Glutamatergic neuron (in vitro differentiated cells): ENCODE results near the gene EPHB2. TPM values are rescaled to one million over a fixed set of nuclear protein-coding genes. Genes with fewer than 3 reads are reported as not detected.
A peak's percentile ranks its signal among the peaks of the same experiment; 100 is the strongest.

Source experiments
- DNase-seq: peaks from one replicate; pipeline ENCODE4 v3.0.0; 2022
- H3K27ac Mint-ChIP-seq: one replicate; pipeline ENCODE4 v1.8.0; 2020; ENCODE audit warnings: mild to moderate bottlenecking, mixed read lengths, inconsistent platforms; ENCODE audit not compliant: unreplicated experiment
- H3K27me3 Mint-ChIP-seq: one replicate; pipeline ENCODE4 v1.8.0; 2020; ENCODE audit warnings: mild to moderate bottlenecking, moderate library complexity, mixed read lengths, inconsistent platforms; ENCODE audit not compliant: unreplicated experiment
- H3K36me3 Mint-ChIP-seq: one replicate; pipeline ENCODE4 v1.8.0; 2020; ENCODE audit warnings: mild to moderate bottlenecking, mixed read lengths, inconsistent platforms; ENCODE audit not compliant: unreplicated experiment
- H3K4me1 Mint-ChIP-seq: one replicate; pipeline ENCODE4 v1.8.0; 2020; ENCODE audit warnings: mild to moderate bottlenecking, low read depth, mixed read lengths, inconsistent platforms; ENCODE audit not compliant: unreplicated experiment
- H3K4me3 Mint-ChIP-seq: one replicate; pipeline ENCODE4 v1.8.0; 2020; ENCODE audit warnings: mild to moderate bottlenecking, mixed read lengths, inconsistent platforms; ENCODE audit not compliant: unreplicated experiment
- H3K9me3 Mint-ChIP-seq: one replicate; pipeline ENCODE4 v1.8.0; 2020; ENCODE audit warnings: mild to moderate bottlenecking, moderate library complexity, mixed read lengths, inconsistent platforms; ENCODE audit not compliant: unreplicated experiment
- CTCF ChIP-seq: fragments of 200-600 bp; sonication (generic); IDR thresholded peaks from one replicate; pipeline ENCODE4 v1.5.0; 2021; ENCODE audit not compliant: partially characterized antibody, unreplicated experiment
- total RNA-seq: library from RNA; stranded (reverse); fragmentation: NEBNext Ultra II Directional; extraction: Animal tissue kit (Norgen Biotek cat#: 25700); gene quantifications from one replicate; pipeline ENCODE4 v1.2.1, GENCODE V29; 2021; ENCODE audit not compliant: unreplicated experiment

Gene EPHB2
- total RNA-seq, 1 donor from 2014 or later = 93.0 TPM

- DNase-seq = no peak
- peaks cover 14% of the 10 kb centered on the region for H3K4me1 Mint-ChIP-seq
- H3K4me3 Mint-ChIP-seq = no peak overlapping the region
- peaks cover 6% of the 10 kb centered on the region for H3K27me3 Mint-ChIP-seq
- no peak overlapping the region for H3K27ac Mint-ChIP-seq
- peaks cover 4% of the 10 kb centered on the region for H3K9me3 Mint-ChIP-seq
- TF ChIP-seq CTCF = no peak
- H3K36me3 Mint-ChIP-seq = no peaks in the 10 kb centered on the region
These were observed 210.9 kb downstream of the EPHB2 start for GRCh38 chr1:22921452-22922126.

DNA sequence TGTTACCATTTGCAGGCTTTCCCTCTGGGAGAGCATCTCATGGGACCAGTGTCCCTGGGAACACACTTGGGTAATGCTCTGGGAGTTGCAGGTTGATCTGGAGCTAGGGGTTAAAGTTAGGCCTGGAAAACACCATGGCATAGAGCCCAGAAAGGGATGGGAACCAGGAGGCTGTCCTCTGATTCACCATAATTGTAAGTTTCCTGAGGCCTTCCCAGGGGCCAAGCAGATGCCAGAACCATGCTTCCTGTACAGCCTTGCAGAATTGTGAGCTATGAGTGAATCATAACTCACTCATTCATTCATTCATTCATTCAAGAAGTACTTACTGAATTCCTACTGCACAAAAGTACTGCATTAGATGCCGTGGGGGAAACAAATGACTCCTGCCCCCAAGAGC, 212.0 kb downstream of the EPHB2 start:
- DNase-seq = no peak
- Mint-ChIP-seq H3K4me1 (peaks cover 10% of the 10 kb centered on the region), H3K4me3 (no peak overlapping the region), H3K27ac (no peak overlapping the region), H3K27me3 (peaks cover 6% of the 10 kb centered on the region), H3K9me3 (peaks cover 2% of the 10 kb centered on the region), H3K36me3 (no peaks in the 10 kb centered on the region)
- no peak for TF ChIP-seq CTCF

DNA sequence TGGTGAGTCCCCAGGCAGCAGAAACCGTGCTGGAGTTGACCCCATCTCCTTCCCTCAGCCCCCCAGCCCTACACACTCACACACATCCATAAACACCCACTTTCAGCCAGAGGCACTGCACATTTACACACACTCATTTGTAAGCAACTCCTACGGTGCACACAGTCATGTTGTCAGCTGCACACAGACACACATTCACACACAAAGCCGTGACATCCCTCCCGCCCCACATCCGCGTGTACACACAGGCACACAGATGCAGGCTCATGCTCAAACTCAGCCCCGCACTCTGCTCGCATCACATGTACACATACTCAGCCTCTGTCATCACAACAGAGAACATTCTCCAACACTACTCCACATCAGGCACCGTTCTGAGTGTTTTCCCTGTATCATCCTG, 214.5 kb downstream of the EPHB2 start:
- H3K4me3 Mint-ChIP-seq = no peak overlapping the region
- peaks cover 6% of the 10 kb centered on the region for H3K27me3 Mint-ChIP-seq
- no peaks in the 10 kb centered on the region for H3K36me3 Mint-ChIP-seq
- H3K4me1 Mint-ChIP-seq = peaks cover 2% of the 10 kb centered on the region
- no peak for DNase-seq
- peaks cover 5% of the 10 kb centered on the region for H3K9me3 Mint-ChIP-seq
- no peak for TF ChIP-seq CTCF
- H3K27ac Mint-ChIP-seq = no peak overlapping the region

- peak; percentile 89 for DNase-seq
- TF ChIP-seq CTCF = peak; percentile 89
- no peak overlapping the region for H3K27ac Mint-ChIP-seq
These were observed 219.7 kb downstream of the EPHB2 start for GRCh38 chr1:22930240-22930912.

DNA sequence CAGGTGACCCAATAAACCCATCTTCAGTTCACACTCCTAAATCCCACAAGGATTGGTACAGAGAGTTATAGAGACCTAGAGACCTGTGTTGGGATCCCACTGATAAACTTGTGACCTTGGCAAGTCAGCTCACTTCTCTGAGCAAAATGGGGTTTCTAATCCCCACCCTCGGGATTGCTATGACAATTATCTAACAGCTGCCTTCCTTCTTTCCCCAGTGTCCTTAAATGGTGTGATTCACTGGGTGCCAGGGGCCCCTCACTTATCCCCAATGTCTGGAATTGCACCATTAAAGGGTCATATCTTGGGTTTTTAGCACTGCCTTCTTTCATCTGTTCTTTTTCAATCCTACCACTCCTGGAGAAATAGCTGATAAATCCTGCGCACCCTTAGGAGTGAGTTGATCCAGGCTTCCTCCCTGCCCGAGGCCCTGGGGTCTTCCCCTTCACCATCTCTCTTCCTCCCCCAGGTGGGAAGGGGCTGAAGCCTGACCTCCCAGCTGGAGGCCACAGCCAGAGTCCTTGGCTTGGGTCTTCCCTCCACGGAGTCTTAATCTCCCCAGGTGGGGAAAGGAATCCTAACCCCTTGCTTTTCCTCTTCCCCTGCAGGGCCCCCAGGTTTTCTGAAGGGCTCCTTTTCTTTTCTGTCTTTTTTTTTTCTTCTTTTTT, 222.3 kb downstream of the EPHB2 start:
- Mint-ChIP-seq H3K9me3 (peaks cover 6% of the 10 kb centered on the region), H3K36me3 (peaks cover 8% of the 10 kb centered on the region), H3K27ac (no peak overlapping the region), H3K4me3 (no peak overlapping the region), H3K27me3 (peaks cover 4% of the 10 kb centered on the region), H3K4me1 (no peaks in the 10 kb centered on the region)
- no peak for TF ChIP-seq CTCF
- no peak for DNase-seq

More at GRCh38 chr1:22930240-22930912, 219.7 kb downstream of the EPHB2 start:
- Mint-ChIP-seq H3K27me3 (peaks cover 2% of the 10 kb centered on the region), H3K36me3 (peaks cover 1% of the 10 kb centered on the region), H3K4me1 (no peaks in the 10 kb centered on the region), H3K4me3 (no peak overlapping the region), H3K9me3 (peaks cover 3% of the 10 kb centered on the region)
